Loucy (cell line): ENCODE measurements around the gene TMEM89.

Source experiments
- EZH2phosphoT487 ChIP-seq: fragments of 200-600 bp; IDR thresholded peaks from 2 replicates; pipeline ENCODE4 v1.6.1; 2018; ENCODE audit warnings: antibody characterized with exemption, mild to moderate bottlenecking, moderate library complexity, borderline replicate concordance
- TF ChIP-seq, protein P1 (sequence below): fragments of 200-600 bp; sonication (generic); conservative IDR thresholded peaks from 2 replicates; pipeline ENCODE4 v1.5.1; 2014; ENCODE audit warnings: mild to moderate bottlenecking, antibody characterized with exemption, low read length

- TF ChIP-seq, protein P1, sequence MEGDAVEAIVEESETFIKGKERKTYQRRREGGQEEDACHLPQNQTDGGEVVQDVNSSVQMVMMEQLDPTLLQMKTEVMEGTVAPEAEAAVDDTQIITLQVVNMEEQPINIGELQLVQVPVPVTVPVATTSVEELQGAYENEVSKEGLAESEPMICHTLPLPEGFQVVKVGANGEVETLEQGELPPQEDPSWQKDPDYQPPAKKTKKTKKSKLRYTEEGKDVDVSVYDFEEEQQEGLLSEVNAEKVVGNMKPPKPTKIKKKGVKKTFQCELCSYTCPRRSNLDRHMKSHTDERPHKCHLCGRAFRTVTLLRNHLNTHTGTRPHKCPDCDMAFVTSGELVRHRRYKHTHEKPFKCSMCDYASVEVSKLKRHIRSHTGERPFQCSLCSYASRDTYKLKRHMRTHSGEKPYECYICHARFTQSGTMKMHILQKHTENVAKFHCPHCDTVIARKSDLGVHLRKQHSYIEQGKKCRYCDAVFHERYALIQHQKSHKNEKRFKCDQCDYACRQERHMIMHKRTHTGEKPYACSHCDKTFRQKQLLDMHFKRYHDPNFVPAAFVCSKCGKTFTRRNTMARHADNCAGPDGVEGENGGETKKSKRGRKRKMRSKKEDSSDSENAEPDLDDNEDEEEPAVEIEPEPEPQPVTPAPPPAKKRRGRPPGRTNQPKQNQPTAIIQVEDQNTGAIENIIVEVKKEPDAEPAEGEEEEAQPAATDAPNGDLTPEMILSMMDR = peak; percentile 48
- no peak for TF ChIP-seq EZH2phosphoT487
Observed at GRCh38 chr3:48656061-48656840, 34.7 kb upstream of the TMEM89 start.
